HG03520 (cell line): ENCODE data around the gene TCF4.

Source experiments
- ATAC-seq: cut with Tn5 transposase; IDR thresholded peaks from one replicate; pipeline ENCODE4 v1.9.1; 2021; ENCODE audit warnings: mild to moderate bottlenecking, moderate library complexity; ENCODE audit not compliant: unreplicated experiment

TCF4 gene

DNA sequence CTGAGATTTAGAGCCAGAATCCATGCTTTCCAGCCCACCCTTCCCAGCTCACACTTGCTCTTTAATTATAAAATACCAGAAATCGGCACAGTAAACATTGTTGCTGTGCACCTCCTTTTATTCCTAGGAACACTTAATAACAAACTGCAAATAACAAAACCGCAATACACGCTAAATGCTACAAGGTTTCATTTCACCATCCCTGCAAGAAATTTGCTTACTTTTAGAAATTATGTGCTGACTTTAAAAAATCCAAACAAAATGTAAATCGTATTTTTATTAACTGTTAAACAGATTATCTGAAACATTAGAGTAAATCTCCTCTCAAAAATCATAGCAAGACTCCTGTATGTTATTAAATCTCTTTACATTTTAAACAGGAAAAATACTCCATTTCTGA lies 79.3 kb downstream of the TCF4 start:
- no peak for ATAC-seq

DNA sequence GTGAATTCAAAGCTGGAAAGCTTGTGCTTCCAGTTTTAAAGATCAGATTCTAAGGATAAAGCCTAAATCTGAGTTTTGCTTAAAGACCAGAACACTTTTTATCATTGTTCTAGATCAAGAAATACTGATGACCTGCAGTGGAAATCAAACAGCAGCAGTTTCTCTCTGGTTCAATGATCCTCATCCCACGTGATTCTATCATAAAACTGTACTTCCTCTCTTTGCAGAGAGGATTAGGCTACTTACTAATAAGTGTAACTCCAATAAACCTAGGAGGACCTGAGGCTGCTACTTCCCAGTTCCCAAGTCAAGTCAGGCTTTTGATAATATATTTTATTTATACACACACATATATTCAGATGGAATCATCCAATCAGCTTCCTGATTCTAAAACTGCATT lies 81.9 kb downstream of the TCF4 start:
- ATAC-seq, result no peak

DNA sequence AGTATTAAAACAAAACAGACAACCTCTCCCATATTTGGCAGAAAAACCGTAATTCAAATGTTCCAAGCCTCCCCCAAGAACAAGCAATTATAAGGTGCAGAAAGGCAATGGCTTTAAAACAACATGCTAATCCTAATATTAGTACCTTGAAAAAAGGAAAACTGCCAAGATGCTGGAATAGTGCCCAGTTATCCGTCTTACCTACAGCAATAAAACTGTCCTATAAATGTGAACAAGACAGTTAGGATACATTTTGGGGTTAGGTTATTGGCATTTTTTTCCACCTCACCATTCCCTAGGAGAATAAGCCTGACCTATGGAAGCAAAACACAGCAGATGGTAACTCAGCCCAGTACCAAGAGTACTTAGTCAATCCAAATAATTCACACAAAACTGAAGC lies 83.2 kb downstream of the TCF4 start:
- ATAC-seq, result no peak

DNA sequence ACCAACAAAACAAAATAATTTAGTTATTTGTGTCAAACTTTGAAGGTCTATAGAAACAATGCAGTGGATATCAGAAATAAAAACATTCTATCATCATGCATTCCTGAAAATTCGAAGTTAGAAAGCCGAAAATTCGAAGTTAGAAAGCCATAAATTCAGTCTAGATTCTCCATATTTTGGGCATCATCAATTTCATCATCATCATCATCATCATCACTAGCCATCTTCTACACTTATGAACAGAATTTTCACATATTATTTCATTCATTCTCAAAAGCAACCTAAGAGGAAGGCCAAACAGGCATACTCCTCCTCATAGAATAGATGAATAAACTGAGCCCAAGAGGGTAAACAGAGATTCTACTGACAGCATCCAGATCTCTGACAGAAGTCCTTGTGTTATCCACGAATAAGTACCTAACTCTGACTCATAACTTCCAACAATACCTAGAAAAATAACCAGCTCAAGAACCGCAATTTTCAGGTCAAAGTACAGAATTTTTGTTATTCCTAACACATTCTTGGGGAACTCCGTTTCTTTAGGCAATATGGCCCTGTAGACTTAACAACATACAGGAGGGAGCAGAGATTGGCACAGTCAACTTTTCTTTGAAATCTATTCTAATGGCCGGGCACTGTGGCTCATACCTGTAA lies 84.7 kb downstream of the TCF4 start:
- no peak for ATAC-seq

DNA sequence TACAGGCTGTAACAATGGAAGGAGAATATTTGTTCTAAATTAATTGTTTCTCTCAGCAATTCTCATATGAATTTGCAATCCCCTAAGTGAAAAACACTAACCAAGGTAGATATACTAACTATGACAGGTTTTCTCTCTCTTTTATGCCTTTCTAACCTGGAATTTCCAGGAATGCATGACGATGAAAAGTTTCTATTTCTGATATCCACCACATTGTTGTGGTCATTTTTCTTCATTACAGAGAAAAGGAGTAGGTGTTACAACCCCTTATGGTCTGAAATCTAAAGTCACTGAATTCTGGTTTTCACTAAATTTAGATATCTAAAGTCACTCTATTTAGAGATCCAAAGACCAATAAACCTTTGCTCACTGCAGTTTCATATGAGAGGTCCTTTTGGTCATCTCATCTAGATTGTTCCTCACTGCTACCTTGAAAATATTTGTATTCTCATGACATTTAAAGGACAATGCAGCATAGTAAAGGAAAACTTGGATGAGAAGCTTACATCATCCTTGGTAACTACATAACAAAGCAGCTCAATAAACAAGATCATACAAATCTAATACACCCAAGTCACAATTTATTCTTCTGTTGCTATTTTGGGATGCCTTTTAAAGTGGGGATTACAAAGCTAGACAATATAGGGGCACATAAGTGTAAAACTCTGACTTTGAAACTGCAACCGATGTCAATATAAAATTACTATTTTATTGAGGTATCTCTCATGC lies 85.8 kb downstream of the TCF4 start:
- ATAC-seq, result no peak

DNA sequence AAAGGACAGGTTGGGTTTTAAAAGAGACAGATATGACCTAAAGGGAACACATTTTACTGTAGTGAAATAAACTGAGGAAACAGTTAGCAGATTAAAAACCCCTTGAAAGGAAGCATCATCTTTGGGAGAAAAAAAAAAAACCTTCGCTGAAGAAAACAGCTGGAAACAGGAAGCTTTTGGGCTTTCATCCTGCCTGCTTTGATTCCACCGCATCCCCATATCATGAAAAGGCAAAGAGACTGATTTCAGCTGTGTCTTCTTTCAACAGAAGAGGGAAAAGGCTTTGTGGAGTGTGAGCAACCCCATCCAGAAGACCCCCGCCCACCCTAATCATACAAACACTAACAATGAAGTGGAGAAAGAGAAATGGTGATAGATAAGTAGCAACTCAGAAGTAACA lies 86.4 kb downstream of the TCF4 start:
- no peak for ATAC-seq

DNA sequence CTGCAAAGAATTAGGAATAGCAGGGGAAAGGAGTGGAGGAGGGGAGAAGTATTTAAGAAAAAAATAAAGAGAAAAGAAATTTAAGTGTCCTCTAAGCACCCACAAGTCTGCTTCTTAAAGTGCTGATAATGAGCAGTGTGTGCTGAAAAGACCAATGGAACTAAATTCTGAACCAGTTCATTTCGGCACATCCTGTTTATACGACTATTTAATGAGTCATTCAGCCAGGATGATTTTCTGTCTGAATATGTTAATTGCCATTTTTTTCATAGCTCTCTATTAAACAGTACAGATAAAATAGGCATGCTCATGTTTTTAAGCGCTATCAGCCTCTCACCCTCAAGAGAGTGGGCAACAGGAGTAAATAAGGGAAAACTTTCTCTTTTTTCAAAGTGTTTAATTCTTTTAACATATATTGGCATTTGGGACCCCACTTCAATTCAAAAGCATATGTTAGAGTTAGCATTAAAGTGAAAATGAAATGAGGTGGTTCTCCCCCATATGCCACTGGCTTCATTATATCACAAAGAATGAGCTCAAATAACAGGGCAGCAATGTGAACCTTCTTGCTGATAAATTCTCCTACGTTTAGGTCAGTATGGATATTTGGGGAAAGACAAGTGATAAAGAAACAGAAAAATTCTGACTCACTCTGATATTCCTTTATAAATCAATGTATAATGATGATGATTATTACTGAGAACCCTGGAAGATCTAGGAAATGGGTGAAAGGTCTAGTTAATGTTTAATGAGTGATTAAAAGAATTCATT lies 87.5 kb downstream of the TCF4 start:
- ATAC-seq, result no peak

DNA sequence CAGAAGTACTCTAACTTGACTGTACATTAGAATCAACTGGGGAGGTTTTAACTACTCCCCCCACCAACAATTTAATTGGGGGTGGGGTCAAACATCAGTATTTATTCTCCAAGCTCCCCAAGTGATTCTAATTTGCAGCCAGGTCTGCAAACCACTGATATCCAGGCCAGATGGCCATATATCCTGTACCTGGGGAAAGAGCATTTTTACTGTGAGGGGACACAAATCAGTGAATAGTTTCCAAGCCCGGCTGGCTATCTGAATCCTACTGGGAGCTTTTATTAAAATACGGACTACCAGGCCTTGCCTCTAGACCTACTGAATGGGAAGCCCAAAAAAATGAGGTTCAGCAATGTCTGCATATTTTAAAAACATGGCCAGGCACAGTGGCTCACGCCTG lies 88.5 kb downstream of the TCF4 start:
- ATAC-seq, result no peak

DNA sequence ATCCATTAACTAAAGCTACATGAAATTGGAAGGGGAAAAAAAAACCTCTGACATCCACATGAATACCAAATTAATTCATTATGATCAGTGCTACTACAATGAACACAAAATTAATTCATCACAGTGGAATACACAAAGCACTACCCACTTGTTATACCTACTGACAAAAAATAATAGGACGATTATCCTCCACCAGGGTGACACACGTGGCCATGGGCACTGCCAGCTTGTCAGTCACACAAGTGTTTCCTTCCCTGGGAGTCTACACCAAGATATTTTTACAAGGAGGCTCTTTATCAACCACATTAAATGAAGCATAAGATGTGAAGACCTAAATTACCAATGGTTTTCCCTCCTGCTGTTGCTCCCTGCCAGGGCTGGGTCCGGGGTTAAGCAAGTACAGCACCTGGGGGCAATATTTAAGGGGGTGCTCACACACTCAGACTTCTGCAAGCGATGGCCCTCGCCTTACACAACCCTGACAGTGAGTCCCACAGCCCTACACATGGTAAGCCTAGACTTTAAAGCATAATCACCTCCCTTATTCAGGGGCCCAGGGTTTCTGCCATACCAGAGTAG lies 90.1 kb downstream of the TCF4 start:
- ATAC-seq, result no peak

DNA sequence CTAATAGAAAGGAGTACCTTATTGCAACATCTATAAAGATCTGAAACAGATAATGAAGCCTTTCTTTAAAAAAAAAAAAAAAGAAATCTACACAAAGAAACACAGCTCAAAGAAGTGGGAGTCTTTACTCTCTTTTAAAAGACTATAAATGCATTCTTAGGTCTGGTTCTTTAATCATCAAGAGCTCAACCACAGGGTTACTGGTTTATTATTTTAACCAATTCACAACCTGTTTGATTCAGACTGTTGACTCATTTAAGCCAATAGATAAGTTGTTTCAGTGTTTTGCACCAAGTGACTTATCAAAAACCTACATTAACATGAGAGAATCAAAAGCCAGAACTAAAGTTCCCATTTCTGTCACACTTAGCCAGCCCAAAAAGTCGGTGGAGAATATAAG lies 93.1 kb downstream of the TCF4 start:
- no peak for ATAC-seq

DNA sequence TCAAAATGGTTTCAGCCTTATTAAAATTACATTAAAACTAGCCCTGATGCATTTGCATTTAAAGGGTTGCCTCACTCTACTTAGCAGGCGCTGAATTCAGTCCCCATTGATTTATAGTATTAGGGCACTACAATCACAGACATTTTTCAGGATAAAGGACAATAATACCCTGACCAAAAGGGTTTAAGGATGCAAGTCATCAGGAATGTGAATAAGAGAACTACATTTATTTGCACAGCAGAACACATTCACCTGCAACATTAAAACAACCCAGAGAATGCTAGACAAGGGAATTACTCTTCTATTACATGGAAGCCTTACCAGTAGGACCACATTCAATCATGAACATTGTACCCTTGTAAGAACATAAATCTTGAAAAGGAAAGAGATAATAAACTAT lies 93.6 kb downstream of the TCF4 start:
- no peak for ATAC-seq

DNA sequence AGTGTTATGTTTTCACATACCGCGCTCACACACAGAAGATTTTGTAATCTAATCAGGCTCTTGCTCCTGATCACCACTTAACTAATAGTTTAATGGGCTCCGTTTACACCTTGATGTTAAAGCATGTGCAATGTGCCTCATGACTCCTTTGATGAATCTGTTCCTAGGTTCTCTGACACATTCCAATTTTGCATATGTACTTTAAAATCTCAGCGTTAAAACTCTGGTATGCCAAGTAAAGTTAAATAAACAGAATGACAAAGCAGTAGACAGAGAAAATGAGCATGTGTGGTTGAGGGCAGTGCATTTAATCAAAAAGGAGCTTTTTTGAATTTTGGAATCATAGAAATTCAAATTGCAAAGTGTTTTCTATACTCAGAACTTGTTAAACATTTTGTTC lies 96.4 kb downstream of the TCF4 start:
- ATAC-seq, result no peak

DNA sequence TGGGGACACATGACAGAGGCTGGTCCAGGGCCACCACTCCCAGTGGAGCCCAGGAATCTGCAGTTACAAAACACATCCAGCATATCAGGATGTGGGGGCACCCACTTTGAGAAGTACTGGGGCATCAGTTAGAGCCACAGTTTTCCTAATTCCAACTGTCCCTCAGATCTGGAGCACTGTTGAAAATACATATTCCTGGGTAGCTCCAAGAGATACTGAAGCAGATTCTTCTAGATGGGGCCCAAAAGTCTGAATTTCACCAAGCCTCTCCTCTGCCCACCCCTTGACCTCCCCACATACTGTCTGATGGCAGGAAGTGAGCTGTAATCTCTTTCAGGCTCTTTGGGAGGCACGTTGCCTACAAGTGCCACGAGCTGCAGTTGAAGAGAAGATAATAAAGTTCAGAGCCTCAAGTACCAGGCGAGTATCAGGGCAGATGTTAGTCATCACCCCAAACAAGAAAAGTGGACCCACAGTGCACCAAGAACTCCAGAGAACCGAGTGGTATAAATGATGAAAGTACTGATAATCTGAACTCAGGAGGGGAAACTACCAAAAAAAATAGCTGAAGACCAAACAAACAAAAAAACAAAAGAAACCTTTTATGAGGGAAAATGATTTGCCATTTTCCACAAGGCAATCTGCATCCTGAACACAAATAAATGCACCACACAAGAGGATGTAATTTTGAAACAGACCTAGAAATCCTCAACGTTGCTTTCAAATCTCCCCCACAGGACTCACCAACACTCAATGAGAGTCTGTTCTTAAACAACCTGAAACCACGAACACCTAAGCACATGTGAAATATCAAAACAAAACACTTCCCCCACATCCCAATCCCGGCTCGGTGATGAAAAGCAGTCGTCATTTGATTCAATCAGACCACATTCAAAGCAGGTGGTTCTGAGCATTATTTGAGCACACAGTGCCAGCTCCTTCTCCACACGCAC lies 98.7 kb downstream of the TCF4 start:
- ATAC-seq, result peak; percentile 72

DNA sequence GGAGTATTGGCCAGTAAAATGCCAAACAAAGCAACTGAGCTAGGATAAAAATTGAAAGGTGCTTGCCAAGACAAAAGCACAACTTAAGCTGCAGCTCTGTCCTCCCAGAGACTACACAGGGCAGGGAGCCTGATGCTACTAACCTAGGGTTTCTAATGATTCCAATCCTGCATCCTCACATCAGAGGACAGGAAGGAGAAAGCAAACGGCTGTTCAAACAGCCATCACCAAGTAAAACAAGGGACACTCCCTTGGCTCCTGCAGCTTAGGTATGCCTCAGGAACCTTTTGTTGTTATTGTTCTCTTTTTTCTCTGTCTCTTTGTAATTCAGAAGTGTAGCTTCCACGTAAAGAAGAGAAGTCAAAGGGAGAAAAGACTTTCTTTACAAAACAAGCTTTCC lies 99.5 kb downstream of the TCF4 start:
- no peak for ATAC-seq

DNA sequence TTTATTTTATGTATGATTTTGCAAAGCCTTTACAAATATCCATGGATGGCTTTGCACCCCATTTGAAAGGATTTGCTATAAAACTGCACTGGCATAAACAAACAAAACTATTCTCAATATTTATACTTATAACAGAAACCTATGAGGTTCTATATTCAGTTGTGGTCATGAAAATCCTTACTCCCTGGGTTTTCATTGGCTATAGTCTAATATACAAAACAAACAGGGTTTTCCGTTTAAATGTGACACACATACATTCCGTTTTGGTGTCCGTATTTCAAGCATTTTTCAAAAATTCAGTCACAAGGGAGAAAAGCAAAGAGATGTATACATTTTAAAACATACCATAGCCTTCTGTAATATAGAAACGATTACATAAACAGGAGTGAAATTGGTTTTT lies 100.0 kb downstream of the TCF4 start:
- ATAC-seq, result no peak

DNA sequence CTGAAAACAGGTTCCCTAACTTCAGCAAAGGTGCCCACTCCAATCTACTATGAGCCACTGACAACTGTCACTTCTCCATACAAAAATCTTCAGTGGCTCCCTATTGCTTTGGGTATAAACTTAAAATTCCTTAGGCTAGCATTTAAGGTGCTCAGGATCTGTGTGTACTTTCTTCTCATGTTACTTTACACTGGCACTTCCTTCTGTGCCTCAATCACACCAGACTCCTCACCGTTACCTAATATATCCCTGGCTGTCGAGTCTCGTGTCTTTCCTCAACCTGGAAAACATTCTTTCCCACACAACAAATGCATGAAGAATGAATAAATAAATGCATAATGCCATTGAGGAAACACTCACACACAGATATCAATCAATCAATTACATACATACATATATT lies 101.1 kb downstream of the TCF4 start:
- ATAC-seq, result no peak

DNA sequence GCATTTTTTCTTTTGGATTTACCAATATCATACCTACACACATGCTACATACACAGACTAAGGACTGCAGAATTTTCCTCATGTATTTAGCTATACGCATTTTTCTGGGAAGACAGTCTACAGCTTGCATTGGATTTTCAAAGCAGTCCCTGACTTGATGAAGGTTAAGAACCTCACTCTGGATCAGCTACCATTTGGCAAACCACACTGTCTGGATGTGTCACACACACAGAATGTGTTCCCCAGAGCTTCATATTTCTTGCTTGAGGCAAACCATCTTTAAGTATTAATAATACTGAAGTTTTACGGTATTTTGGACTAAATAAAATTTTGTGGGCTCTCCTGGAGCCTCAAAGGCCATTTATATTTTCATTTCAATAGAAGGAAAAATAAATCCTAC lies 102.3 kb downstream of the TCF4 start:
- no peak for ATAC-seq

DNA sequence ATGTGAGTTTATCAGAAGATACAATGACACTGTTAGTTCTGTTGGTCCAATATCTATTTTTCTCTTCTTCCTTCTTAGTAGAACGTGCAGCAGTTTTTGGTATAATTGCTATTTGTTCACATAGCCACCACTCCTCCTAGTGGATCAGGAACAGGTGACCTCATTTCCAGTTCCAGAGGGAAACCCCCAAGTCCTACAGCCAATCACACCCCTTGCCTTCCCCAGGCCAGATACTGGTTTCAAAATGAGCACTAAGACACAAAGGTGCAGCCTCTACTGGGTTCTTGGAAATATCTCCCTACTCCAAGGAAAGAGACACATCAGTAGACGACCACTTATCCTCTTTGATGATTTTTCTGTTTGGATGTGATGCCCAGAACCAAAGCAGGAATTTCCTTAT lies 103.2 kb downstream of the TCF4 start:
- ATAC-seq, result no peak

DNA sequence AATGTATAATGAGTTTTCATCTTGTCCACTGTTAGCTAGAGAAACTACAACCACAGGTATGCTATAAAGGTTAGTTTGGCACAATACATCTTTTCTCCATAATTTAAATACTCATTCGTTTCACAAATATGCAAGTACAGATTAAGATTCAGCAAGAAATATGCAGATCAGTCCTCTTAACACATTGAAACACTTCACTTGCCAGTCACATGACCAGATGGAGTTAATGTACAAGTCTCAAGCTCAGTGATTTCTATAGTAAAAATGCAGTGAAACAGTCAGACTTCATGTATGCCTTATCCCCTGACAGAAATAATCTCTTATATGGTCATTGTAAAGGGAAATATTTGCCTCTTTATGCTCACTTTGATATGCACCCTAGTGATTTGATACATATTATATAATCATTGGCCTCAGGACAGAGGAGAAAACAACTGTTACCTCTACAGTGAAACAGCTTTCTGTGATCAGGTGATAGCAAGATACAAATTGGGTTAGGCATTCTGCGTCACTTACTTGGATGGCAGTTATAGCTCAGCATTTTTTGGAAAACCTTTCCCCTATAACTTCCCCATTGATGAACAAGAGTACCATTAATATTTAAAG lies 104.6 kb downstream of the TCF4 start:
- no peak for ATAC-seq
